ENCODE data around the gene ZNF710. TPM values are rescaled to one million over a fixed set of nuclear protein-coding genes. Genes with fewer than 3 reads are reported as not detected.
A peak's percentile ranks its signal among the peaks of the same experiment; 100 is the strongest.
"Not testable (repeated sequence)": the region's sequence is repeated elsewhere in the genome, so short reads cannot be mapped to it uniquely, and the experiment has no call there.

ZNF710 gene, protein sequence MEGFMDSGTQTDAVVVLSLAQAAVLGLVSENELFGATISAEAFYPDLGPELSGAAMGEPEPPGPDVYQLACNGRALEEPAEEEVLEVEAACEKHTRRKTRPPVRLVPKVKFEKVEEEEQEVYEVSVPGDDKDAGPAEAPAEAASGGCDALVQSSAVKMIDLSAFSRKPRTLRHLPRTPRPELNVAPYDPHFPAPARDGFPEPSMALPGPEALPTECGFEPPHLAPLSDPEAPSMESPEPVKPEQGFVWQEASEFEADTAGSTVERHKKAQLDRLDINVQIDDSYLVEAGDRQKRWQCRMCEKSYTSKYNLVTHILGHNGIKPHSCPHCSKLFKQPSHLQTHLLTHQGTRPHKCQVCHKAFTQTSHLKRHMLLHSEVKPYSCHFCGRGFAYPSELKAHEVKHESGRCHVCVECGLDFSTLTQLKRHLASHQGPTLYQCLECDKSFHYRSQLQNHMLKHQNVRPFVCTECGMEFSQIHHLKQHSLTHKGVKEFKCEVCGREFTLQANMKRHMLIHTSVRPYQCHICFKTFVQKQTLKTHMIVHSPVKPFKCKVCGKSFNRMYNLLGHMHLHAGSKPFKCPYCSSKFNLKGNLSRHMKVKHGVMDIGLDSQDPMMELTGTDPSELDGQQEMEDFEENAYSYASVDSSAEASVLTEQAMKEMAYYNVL
- total RNA-seq, result 10 to 100 TPM; 10.3 to 12.0 TPM

DNA sequence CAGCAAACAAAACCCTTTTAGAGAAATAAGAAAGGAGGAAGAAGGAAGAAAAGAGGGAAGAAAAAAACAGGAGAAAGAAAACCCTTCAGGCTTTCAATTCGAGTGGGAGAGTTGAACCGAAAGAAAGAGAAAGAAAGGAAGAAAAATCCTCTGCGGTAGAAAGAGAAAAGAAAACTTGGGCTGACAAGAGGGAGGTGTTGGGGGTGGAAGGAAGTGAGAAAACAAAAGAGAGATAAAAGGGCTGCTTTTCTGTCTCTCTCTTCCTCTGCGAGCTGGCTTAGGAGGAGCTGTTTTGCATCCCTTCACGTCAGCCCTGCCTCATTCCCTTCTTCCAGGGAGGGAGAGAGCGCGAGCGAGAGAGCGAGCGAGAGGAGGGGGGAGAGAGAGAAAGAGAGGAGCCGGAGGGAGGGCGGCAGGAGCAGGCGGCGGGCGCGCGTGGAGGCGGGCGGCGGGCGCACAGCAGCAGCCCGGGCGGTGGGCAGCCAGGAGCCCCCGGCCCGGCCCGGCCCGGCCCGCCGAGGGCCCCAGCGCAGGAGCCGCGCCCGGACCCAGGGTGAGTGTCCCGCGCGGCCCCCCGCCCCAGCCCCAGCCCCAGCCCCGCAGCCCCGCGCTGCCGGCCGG is at the start of gene ZNF710:
Gene ZNF710 (plus strand): TSS at position 263 of the 621 bp plus-strand sequence. CDS start 65,814 bp downstream, outside the sequence.
- DNase-seq (ENCODE audit: low spot score) (no peak), ATAC-seq (ENCODE audit: insufficient number of reproducible peaks, low FRiP score, low read depth) (peak; percentile 38)
- Histone ChIP-seq H3K27me3 (replicated peaks; ENCODE audit: insufficient read depth) (no peaks in the 10 kb centered on the region), H3K27ac (peak within 1 kb of the TSS; percentile 50 to 76), H3K4me3 (peak within 1 kb of the TSS; percentile 95), H3K9me3 (no peaks in the 10 kb centered on the region), H3K36me3 (no peaks in the 10 kb centered on the region), H3K4me1 (ENCODE audit: control insufficient read depth in 1 of 2, low read depth in 2 of 2) (peaks cover 13 to 29% of the 10 kb centered on the region in 2 donors)
- TF ChIP-seq, protein P1, sequence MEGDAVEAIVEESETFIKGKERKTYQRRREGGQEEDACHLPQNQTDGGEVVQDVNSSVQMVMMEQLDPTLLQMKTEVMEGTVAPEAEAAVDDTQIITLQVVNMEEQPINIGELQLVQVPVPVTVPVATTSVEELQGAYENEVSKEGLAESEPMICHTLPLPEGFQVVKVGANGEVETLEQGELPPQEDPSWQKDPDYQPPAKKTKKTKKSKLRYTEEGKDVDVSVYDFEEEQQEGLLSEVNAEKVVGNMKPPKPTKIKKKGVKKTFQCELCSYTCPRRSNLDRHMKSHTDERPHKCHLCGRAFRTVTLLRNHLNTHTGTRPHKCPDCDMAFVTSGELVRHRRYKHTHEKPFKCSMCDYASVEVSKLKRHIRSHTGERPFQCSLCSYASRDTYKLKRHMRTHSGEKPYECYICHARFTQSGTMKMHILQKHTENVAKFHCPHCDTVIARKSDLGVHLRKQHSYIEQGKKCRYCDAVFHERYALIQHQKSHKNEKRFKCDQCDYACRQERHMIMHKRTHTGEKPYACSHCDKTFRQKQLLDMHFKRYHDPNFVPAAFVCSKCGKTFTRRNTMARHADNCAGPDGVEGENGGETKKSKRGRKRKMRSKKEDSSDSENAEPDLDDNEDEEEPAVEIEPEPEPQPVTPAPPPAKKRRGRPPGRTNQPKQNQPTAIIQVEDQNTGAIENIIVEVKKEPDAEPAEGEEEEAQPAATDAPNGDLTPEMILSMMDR (IDR thresholded peaks at IDR 0.05), result no peak

DNA sequence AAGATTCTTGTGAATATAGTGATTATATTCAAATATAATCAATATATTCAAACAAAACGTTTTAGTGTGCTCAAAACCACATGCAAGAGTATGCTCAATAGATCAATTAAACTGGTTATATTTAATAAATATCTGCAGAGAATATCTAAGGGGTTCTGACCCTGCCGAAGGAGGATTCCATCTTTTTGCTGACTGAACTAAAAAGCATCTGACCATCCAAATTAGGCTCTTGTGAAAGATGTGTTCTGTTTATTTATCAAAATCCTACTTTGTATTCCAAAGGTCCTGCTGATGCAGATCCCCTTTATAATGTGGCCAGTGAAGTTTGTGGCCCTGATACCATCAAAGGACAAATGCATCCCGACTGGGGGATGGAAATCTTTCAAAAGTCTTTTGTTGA is 46.6 kb upstream of the ZNF710 start:
- TF ChIP-seq, protein P1 (IDR thresholded peaks at IDR 0.05), result no peak
- Histone ChIP-seq H3K27me3 (replicated peaks; ENCODE audit: insufficient read depth) (no peaks in the 10 kb centered on the region), H3K4me3 (no peak overlapping the region), H3K4me1 (ENCODE audit: control insufficient read depth in 1 of 2, low read depth in 2 of 2) (no peaks in the 10 kb centered on the region), H3K9me3 (no peaks in the 10 kb centered on the region), H3K36me3 (no peaks in the 10 kb centered on the region), H3K27ac (no peak overlapping the region)
- ATAC-seq (ENCODE audit: insufficient number of reproducible peaks, low FRiP score, low read depth) (no peak), DNase-seq (ENCODE audit: low spot score) (no peak)

DNA sequence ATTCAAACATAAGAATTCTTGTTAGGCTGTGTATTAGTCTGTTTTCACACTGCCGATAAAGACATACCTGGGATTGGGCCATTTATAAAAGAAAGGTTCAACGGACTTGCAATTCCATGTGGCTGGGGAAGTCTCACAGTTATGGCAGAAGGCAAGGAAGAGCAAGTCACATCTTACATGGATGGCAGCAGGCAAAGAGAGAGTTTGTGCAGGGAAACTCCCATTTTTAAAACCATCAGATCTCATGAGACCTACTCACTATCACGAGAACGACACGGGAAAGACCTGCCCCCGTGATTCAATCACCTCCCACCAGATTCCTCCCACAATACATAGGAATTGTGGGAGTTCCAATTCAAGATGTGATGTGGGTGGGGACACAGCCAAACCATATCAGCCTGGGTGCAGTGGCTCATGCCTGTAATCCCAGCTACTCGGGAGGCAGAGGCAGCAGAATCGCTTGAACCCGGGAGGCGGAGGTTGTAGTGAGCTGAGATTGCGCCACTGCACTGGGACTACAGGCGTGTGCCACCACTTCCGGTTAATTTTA is 45.6 kb upstream of the ZNF710 start:
- not testable (repeated sequence) for H3K4me1 ChIP-seq (ENCODE audit: control insufficient read depth in 1 of 2, low read depth in 2 of 2); H3K27me3 ChIP-seq (replicated peaks; ENCODE audit: insufficient read depth); ATAC-seq (ENCODE audit: insufficient number of reproducible peaks, low FRiP score, low read depth); DNase-seq (ENCODE audit: low spot score); H3K4me3 ChIP-seq; H3K9me3 ChIP-seq; H3K36me3 ChIP-seq; H3K27ac ChIP-seq

DNA sequence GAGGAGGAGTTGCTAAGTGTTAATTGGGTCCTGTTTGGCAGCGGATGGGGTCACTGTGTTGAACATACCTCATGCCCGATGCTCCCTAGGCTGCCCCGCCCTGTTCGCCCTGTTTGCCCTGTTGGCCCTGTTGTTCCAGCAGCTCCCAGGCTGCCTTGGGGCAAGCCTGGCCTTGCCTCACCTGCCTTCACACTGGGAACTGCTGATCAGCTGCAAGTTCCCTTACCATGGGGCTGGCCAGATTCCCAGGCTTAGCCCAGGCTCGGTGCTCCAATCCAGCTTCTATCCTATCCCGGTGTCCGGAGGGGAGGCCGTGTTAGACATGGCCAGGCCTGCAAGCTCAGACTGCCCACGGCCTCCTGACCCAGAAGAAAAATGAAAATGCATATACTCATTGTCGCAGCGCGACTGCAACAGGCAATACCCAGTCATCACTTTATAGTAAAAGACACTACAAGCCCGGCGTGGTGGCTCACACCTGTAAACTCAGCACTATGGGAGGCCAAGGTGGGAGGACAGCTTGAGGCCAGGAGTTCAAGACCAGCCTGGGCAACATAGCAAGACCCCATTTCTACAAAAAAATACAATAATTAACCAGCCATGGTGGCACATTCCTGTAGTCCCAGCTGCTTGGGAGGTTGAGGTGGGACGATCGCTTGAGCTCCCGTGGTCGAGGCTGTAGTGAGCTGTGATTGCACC is 42.9 kb upstream of the ZNF710 start:
- no peak overlapping the region for H3K27ac ChIP-seq
- no peak for ATAC-seq (ENCODE audit: insufficient number of reproducible peaks, low FRiP score, low read depth)
- no peaks in the 10 kb centered on the region for H3K36me3 ChIP-seq
- no peaks in the 10 kb centered on the region for H3K9me3 ChIP-seq
- H3K4me3 ChIP-seq, result no peak overlapping the region
- no peaks in the 10 kb centered on the region for H3K27me3 ChIP-seq (replicated peaks; ENCODE audit: insufficient read depth)
- no peak for DNase-seq (ENCODE audit: low spot score)
- no peaks in the 10 kb centered on the region for H3K4me1 ChIP-seq (ENCODE audit: control insufficient read depth in 1 of 2, low read depth in 2 of 2)
- TF ChIP-seq, protein P1 (IDR thresholded peaks at IDR 0.05), result no peak

DNA sequence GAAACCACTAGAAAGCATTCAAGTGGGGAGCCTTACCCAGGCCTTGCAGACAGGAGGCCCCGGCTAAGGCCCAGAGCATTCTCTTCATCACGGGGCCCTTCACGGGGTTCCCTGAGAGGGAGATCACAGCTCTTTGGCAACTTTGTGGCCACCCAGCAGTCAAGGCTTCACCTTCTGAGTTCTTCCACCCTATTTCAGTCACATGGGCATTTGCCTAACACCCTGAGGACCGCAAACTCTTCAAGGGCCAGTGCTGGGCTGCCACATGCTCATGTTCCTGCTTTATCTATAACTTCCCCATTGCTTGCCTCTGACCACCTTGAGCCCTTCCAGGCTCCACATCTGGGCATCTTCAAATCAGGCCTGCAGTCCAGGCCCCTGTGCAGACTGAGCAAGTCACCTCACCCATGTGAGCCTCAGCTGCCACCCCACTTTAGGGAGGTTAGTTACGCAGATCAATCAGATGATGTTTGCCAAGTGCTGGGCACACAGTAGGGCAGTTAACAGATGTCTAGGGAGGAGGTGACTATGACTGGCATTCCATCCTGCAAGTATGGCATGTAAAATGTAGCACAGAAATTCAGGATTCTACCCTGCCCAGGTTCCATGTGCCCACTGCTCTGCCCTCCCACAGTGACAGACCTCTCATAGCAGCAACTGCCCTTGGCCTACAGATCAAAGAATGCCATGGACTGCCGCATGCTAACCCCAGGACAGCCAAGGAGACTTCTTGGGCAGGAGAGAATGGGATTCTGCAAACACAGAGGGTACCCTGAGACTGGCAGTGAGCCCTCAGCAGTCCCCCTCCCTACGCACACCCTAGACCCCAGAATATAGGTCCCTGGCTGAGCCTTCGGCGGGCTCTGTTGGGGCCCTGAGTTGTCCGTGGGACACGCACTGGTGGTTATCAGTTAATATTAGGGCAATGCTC is 37.6 kb upstream of the ZNF710 start:
- no peak overlapping the region for H3K4me3 ChIP-seq
- no peak for ATAC-seq (ENCODE audit: insufficient number of reproducible peaks, low FRiP score, low read depth)
- no peaks in the 10 kb centered on the region for H3K36me3 ChIP-seq
- no peak overlapping the region for H3K27ac ChIP-seq
- TF ChIP-seq, protein P1 (IDR thresholded peaks at IDR 0.05), result no peak
- no peaks in the 10 kb centered on the region for H3K4me1 ChIP-seq (ENCODE audit: control insufficient read depth in 1 of 2, low read depth in 2 of 2)
- no peaks in the 10 kb centered on the region for H3K9me3 ChIP-seq
- H3K27me3 ChIP-seq (replicated peaks; ENCODE audit: insufficient read depth), result no peaks in the 10 kb centered on the region
- no peak for DNase-seq (ENCODE audit: low spot score)
